CD4-positive, CD25-positive, alpha-beta regulatory T cell (primary cell): ENCODE results near the gene RNPS1. TPM values are rescaled to one million over a fixed set of nuclear protein-coding genes. Genes with fewer than 3 reads are reported as not detected.

ENCODE experiments used
- ATAC-seq, 2 donors: fragments of 150-1000 bp; cut with Tn5 transposase; one replicate each; pipeline ENCODE4 v1.10.0; 2021; ENCODE audit warnings: low read depth in 2 of 2, moderate number of reproducible peaks in 2 of 2, moderate library complexity in 1 of 2
- DNase-seq, 3 donors: peaks; one replicate each; pipeline versions ENCODE4 v3.0.0 to v3.0.0-alpha.2; 2012 to 2022; ENCODE audit warnings: mixed read lengths in 1 of 3
- H3K27ac ChIP-seq: one replicate; pipeline ENCODE4 v1.7.0; 2013; ENCODE audit warnings: mild to moderate bottlenecking, low read length; ENCODE audit not compliant: insufficient read depth, poor library complexity, severe bottlenecking
- H3K27me3 ChIP-seq: one replicate; pipeline ENCODE4 v1.7.0; 2013; ENCODE audit warnings: low read length; ENCODE audit not compliant: control insufficient read depth, insufficient read depth
- H3K36me3 ChIP-seq: one replicate; pipeline ENCODE4 v1.7.0; 2013; ENCODE audit warnings: mild to moderate bottlenecking, low read length, moderate library complexity; ENCODE audit not compliant: control insufficient read depth, insufficient read depth
- H3K4me1 ChIP-seq: 2 replicates; pipeline ENCODE4 v1.7.0; 2013; ENCODE audit warnings: mild to moderate bottlenecking, low read length; ENCODE audit not compliant: insufficient read depth, control insufficient read depth, poor library complexity, severe bottlenecking
- H3K4me3 ChIP-seq: one replicate; pipeline ENCODE4 v1.7.0; 2013; ENCODE audit warnings: low read depth, mild to moderate bottlenecking, low read length, moderate library complexity
- H3K9me3 ChIP-seq, 2 experiments: 1 replicate in 1 of 2; 2 replicates in 1 of 2; pipeline ENCODE4 v1.7.0; 2013; ENCODE audit warnings: low read length in 2 of 2, mild to moderate bottlenecking in 1 of 2, moderate library complexity in 1 of 2; ENCODE audit not compliant: control insufficient read depth in 2 of 2
- H3K27ac Mint-ChIP-seq, 3 donors: one replicate each; pipeline ENCODE4 v1.8.0; 2020 to 2022; ENCODE audit warnings: mild to moderate bottlenecking in 3 of 3, mixed read lengths in 3 of 3, moderate library complexity in 2 of 3
- H3K27me3 Mint-ChIP-seq: one replicate; pipeline ENCODE4 v1.8.0; 2022; ENCODE audit warnings: mild to moderate bottlenecking, mixed read lengths
- H3K36me3 Mint-ChIP-seq: one replicate; pipeline ENCODE4 v1.8.0; 2020; ENCODE audit warnings: mixed read lengths
- H3K4me1 Mint-ChIP-seq, 4 donors: one replicate each; pipeline ENCODE4 v1.8.0; 2020 to 2022; ENCODE audit warnings: mixed read lengths in 4 of 4, mild to moderate bottlenecking in 1 of 4
- H3K4me3 Mint-ChIP-seq, 4 donors: one replicate each; pipeline ENCODE4 v1.8.0; 2020 to 2022; ENCODE audit warnings: mild to moderate bottlenecking in 4 of 4, mixed read lengths in 4 of 4, moderate library complexity in 3 of 4
- H3K9me3 Mint-ChIP-seq, 7 donors: one replicate each; pipeline ENCODE4 v1.8.0; 2020 to 2022; ENCODE audit warnings: mixed read lengths in 7 of 7, mild to moderate bottlenecking in 3 of 7, moderate library complexity in 2 of 7
- polyA plus RNA-seq, 4 donors: library from polyadenylated mRNA; unstranded; fragments of 300-500 nt; fragmentation: Illumina TruSeq; gene quantifications; one replicate each; pipeline ENCODE4 v1.2.3, GENCODE V29; 2021
- total RNA-seq: library from RNA; stranded (reverse); gene quantifications from one replicate; pipeline ENCODE4 v1.2.3, GENCODE V29; 2022

The RNPS1 gene, protein sequence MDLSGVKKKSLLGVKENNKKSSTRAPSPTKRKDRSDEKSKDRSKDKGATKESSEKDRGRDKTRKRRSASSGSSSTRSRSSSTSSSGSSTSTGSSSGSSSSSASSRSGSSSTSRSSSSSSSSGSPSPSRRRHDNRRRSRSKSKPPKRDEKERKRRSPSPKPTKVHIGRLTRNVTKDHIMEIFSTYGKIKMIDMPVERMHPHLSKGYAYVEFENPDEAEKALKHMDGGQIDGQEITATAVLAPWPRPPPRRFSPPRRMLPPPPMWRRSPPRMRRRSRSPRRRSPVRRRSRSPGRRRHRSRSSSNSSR
- 189 TPM for total RNA-seq
- polyA plus RNA-seq, result 100 to 1,000 TPM; 189 to 230 (median 218) TPM

DNA sequence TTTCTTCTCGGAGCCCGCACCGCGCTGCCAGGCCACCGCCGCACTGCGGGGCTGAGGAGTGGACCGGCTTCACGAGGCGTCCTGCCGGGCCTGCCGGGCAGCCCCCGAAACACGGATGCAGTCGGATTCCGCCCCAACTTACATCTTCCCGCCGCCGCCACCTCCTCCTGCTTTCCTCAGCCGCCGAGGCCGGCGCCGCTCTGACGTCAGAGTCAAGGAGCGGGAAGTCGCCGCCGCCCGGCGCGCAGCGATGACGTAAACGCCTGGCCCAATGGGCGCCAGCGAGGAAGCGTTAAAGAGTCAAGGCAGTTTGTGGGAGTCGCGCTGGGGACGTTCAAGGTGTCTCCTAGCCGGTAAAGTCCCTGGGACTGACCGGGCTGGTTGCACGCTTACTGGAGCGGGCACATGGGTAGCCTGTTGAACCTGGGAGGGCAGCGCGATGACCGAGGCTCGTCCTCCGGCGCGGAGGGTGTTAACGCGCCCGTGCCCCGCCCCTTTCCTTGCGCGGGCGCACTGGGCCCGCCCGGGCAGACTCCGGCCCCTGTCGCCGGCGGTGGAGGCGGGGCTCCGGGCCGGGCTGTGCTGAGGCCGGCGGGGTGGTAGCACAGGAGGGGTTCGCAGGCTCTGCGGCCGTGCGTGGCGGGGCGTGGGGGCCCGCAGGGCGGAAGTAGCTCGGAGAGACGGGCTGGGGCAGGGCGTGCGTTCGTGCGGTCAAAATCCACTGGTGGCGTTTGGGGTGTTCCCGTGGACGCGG lies at the start of gene RNPS1:
RNPS1 (minus strand) TSS at position 214 of the 754 bp plus-strand sequence. CDS start 3,483 bp downstream, outside the sequence.
- H3K27ac ChIP-seq, result peak within 1 kb of the TSS; percentile 95
- peak within 1 kb of the TSS; percentile 96 to 99 (median 98) for H3K27ac Mint-ChIP-seq
- peaks cover 17% of the 10 kb centered on the region for H3K36me3 ChIP-seq
- H3K4me1 Mint-ChIP-seq, result peaks cover 7 to 47% (median 33%) of the 10 kb centered on the region in 4 donors
- H3K9me3 ChIP-seq, result no peaks in the 10 kb centered on the region
- DNase-seq, result peak; percentile 94 to 97 (median 96)
- H3K4me3 ChIP-seq, result peak within 1 kb of the TSS; percentile 69
- peaks cover 32% of the 10 kb centered on the region for H3K4me1 ChIP-seq
- peak within 1 kb of the TSS; percentile 95 to 98 (median 98) for H3K4me3 Mint-ChIP-seq
- no peaks in the 10 kb centered on the region for H3K9me3 Mint-ChIP-seq
- no peaks in the 10 kb centered on the region for H3K27me3 Mint-ChIP-seq
- peaks cover 3% of the 10 kb centered on the region for H3K36me3 Mint-ChIP-seq
- H3K27me3 ChIP-seq, result no peaks in the 10 kb centered on the region
- ATAC-seq, result peak; percentile 79 to 84

DNA sequence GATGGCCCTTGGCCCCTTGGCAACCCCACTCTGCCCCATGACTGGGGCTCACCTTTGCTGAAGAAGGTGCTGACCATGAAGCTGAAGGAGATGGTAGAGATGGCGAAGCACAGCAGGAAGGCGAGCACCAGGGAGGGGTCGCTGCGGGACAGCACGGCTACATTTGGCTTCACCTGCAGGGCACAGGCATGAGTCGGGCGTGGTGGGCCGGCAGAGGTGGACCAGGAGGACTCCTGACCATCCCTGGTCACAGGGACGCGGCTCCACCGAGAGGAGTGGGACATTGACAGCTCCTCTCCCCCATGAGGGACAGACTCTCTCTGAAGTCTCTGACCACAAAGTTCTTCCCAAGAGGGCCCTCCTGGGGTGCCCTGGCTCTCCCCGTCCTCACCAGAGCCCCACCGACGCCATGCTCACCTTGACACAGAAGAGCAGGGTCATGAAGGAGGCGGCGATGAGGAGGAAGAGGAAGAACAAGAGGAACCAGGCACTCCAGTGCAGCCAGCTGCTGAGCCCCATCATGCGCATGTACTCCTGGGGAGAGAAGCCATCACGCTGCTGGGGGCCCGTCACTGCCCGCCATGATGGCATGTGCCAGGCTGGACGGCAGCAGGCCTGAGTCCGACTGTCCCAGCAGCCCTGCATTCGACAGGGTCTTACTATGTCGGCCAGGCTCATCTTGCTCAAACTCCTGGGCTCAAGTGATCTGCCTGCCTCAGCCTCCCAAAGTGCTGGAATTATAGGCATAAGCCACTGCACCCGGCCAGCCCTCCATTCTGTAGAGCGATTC lies 49.5 kb upstream of the RNPS1 start:
- no peaks in the 10 kb centered on the region for H3K27me3 ChIP-seq

DNA sequence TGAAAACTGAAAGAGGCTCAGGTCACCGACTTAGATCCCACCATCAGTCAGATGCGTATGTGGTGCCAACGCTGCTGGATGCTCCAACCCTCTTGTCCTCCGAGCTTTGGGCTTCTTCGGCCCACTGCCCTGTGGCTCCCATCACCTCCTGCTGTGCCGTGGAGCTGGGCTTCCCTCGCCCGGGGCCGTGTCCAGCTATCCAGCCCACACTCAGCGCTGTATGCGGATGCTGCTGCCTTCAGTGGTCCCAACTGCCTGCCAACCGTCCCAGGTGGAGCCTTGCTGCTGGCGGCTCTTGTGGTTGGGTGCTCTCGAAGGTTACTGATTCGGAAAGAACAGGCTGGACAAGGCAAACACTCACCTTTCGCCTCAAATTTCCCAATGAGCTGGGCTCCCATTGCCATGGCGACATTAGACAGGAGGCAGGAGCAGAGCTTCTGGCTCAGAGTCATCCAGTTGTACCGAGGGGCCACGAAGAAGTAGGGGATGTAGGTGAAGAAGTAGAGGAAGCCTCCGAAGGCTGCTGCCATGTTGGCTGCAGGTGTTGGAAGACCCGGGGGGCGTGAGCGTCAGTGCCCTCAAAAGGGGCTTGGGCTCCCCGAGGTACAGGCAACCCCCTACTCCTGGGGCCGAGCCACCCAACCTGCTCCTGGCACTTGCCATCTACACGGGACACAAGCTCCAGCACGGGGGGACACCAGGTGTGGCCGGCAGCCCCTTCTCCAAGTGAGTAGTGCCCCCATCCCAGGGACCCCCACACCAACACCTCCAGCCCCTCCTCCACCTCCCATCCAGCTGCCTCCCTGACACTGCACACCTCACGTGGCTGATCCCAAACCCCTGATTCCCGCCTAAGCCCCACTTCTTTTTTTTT lies 40.4 kb upstream of the RNPS1 start:
- H3K27ac Mint-ChIP-seq, result no peak overlapping the region
- Histone ChIP-seq H3K27ac (no peak overlapping the region), H3K27me3 (no peaks in the 10 kb centered on the region), H3K36me3 (no peaks in the 10 kb centered on the region), H3K4me1 (no peaks in the 10 kb centered on the region), H3K9me3 (no peaks in the 10 kb centered on the region), H3K4me3 (no peak overlapping the region)
- H3K4me3 Mint-ChIP-seq, result no peak overlapping the region
- H3K36me3 Mint-ChIP-seq, result no peaks in the 10 kb centered on the region
- no peak for DNase-seq
- H3K4me1 Mint-ChIP-seq, result no peaks in the 10 kb centered on the region
- H3K9me3 Mint-ChIP-seq, result no peaks in the 10 kb centered on the region
- no peaks in the 10 kb centered on the region for H3K27me3 Mint-ChIP-seq
- no peak for ATAC-seq

More for the DNA sequence above, 49.5 kb upstream of the RNPS1 start:
- ATAC-seq (no peak), DNase-seq (no peak)
- Histone ChIP-seq H3K9me3 (no peaks in the 10 kb centered on the region), H3K4me1 (no peaks in the 10 kb centered on the region), H3K4me3 (no peak overlapping the region), H3K36me3 (no peaks in the 10 kb centered on the region), H3K27ac (no peak overlapping the region)
- H3K4me3 Mint-ChIP-seq, result no peak overlapping the region
- H3K36me3 Mint-ChIP-seq, result peaks cover 4% of the 10 kb centered on the region
- H3K27ac Mint-ChIP-seq, result no peak overlapping the region
- H3K9me3 Mint-ChIP-seq, result no peaks in the 10 kb centered on the region
- H3K4me1 Mint-ChIP-seq, result no peaks in the 10 kb centered on the region
- H3K27me3 Mint-ChIP-seq, result no peaks in the 10 kb centered on the region

DNA sequence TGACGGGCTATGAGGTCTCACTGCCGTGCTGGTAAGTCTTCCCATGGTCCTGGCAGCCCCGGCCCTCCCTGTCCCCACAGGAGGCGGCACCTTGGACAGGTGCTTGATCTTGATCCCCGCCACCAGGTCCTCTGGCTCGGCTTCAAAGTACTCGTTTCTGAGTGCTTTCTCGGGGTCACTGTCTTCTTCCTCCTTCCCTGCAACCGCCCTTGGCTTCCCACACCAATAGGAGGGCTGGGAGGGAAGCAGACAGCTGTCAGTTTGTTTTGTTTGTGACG lies 31.9 kb upstream of the RNPS1 start:
- no peaks in the 10 kb centered on the region for H3K4me1 ChIP-seq
- Mint-ChIP-seq H3K4me3 (no peak overlapping the region), H3K4me1 (no peaks in the 10 kb centered on the region), H3K27me3 (no peaks in the 10 kb centered on the region), H3K27ac (no peak overlapping the region), H3K36me3 (no peaks in the 10 kb centered on the region), H3K9me3 (no peaks in the 10 kb centered on the region)
- DNase-seq (no peak), ATAC-seq (no peak)
- H3K27ac ChIP-seq, result no peak overlapping the region
- H3K27me3 ChIP-seq, result no peaks in the 10 kb centered on the region
- no peak overlapping the region for H3K4me3 ChIP-seq
- H3K36me3 ChIP-seq, result no peaks in the 10 kb centered on the region
- H3K9me3 ChIP-seq, result no peaks in the 10 kb centered on the region

DNA sequence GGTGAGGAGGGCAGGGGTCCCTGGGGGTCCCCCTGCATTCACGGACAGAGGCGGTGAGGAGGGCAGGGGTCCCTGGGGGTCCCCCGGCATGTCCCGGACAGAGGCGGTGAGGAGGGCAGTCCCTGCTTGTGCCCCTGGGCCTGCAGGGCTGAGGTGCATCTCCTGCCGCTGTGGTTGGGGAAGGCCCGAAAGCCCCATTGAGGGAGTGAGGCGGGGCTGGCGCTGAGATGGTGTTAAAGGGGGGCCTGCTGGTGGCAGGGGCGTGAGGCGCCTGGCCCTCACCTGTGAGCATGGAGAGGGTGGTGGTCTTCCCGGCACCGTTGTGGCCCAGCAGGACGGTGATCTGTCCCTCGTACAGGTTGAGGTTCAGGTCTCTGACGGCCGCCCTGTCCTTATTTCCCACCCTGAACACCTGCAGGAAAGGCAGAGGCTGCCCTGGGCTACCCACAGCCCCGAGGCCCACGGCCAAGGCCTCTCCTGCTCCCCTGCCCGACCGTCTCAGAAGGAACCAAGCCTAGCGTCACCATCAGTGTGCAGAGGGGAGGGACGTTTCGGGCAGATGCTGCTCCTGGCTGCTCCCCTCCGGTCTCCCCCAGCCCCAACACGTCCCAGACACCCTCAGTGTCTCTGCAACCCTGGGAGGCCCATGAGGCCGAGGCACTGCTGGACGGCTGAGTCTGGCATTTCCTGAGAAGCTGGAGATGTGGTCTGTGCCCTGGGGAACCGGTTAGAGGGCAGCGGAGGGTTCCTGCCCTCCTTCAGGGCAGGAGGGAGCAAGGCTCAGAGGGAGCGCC lies 31.4 kb upstream of the RNPS1 start:
- no peaks in the 10 kb centered on the region for H3K9me3 ChIP-seq

DNA sequence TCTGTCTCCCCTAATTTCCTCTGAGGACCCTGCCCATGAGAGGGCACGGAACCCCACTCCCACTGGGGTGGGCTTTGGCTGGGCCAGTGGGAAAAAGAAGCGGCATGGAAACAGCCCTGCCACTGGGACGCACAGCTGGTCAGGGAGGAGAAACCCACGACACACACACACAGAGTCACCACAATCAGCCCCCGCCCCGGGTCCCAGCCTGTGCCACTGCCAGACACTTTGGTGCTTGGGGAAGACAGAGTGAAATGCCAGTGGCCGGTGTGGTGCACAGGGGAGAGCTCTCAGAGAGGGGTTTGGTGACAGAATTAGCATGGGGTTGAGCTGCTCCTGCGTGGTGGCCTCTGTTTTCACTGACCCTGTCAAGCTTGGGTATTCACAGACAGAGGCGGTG lies 30.7 kb upstream of the RNPS1 start:
- no peak overlapping the region for H3K27ac ChIP-seq
- no peaks in the 10 kb centered on the region for H3K4me1 ChIP-seq
- Mint-ChIP-seq H3K27me3 (no peaks in the 10 kb centered on the region), H3K4me1 (no peaks in the 10 kb centered on the region), H3K4me3 (no peak overlapping the region), H3K36me3 (no peaks in the 10 kb centered on the region), H3K27ac (no peak overlapping the region), H3K9me3 (no peaks in the 10 kb centered on the region)
- no peak overlapping the region for H3K4me3 ChIP-seq
- no peaks in the 10 kb centered on the region for H3K36me3 ChIP-seq
- H3K27me3 ChIP-seq, result no peaks in the 10 kb centered on the region
- no peak for ATAC-seq
- H3K9me3 ChIP-seq, result no peaks in the 10 kb centered on the region
- DNase-seq, result no peak

More for the DNA sequence above, 31.4 kb upstream of the RNPS1 start:
- no peak overlapping the region for H3K4me3 ChIP-seq
- no peaks in the 10 kb centered on the region for H3K36me3 ChIP-seq
- H3K27ac Mint-ChIP-seq, result no peak overlapping the region
- no peaks in the 10 kb centered on the region for H3K4me1 ChIP-seq
- ATAC-seq (no peak), DNase-seq (no peak)
- no peaks in the 10 kb centered on the region for H3K27me3 ChIP-seq
- no peaks in the 10 kb centered on the region for H3K27me3 Mint-ChIP-seq
- no peak overlapping the region for H3K27ac ChIP-seq
- no peaks in the 10 kb centered on the region for H3K36me3 Mint-ChIP-seq
- H3K4me3 Mint-ChIP-seq, result no peak overlapping the region
- H3K9me3 Mint-ChIP-seq, result no peaks in the 10 kb centered on the region
- no peaks in the 10 kb centered on the region for H3K4me1 Mint-ChIP-seq

DNA sequence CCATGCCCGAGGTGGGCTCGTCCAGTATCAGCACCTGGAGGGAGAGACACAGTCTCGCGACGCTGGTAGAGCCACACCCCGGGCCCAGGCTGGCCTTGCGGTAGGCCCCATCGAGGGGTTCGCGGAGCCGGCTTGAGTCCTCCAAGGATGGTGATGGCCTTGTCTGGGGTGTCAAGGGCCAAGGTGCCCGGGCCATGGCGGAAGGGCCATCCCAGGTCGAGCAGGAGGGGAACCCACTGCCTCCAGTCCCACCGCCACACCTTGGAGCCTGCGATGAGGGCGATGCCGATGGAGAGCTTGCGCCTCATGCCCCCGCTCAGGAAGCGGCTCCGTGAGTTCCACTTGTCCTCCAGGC lies 29.6 kb upstream of the RNPS1 start:
- no peak overlapping the region for H3K27ac ChIP-seq
- H3K27me3 Mint-ChIP-seq, result no peaks in the 10 kb centered on the region
- H3K27me3 ChIP-seq, result no peaks in the 10 kb centered on the region
- H3K9me3 ChIP-seq, result no peaks in the 10 kb centered on the region
- no peak overlapping the region for H3K4me3 Mint-ChIP-seq
- no peaks in the 10 kb centered on the region for H3K9me3 Mint-ChIP-seq
- no peak for DNase-seq
- no peak for ATAC-seq
- no peaks in the 10 kb centered on the region for H3K36me3 Mint-ChIP-seq
- no peaks in the 10 kb centered on the region for H3K36me3 ChIP-seq
- H3K27ac Mint-ChIP-seq, result no peak overlapping the region
- H3K4me3 ChIP-seq, result no peak overlapping the region
- H3K4me1 ChIP-seq, result no peaks in the 10 kb centered on the region
- no peaks in the 10 kb centered on the region for H3K4me1 Mint-ChIP-seq
